Measurements from ENCODE around the gene BMPER. TPM values are rescaled to one million over a fixed set of nuclear protein-coding genes. Genes with fewer than 3 reads are reported as not detected.
A peak's percentile ranks its signal among the peaks of the same experiment; 100 is the strongest.

Gene BMPER
- total RNA-seq, 1 donor from 2014 or later: 1.9 TPM

DNA sequence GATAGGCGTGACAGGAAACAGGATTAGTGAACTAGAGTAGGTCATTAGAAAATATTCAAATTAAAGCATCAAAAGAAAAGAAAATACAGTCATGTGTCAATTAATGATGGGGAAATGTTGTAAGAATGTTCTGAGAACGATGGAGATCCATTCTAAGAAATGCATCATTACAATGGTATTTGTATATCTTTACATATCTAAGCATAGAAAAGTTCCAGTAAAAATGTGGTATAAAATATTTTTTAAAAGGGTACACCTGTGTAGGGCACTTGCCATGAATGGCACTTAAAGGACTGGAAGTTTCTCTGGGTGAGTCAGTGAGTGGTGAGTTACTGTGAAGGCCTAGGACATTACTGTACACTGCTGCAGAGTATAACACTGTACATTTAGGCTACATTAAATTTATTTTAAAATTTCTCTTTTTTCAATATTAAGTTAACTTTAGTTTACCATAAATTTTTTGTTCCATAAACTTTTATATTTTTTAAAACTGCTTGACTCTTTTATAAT is 282.5 kb downstream of the BMPER start:
- intact Hi-C loops (cut with DNase I): no loop called here
- DNase-seq (ENCODE audit: low spot score): no peak

DNA sequence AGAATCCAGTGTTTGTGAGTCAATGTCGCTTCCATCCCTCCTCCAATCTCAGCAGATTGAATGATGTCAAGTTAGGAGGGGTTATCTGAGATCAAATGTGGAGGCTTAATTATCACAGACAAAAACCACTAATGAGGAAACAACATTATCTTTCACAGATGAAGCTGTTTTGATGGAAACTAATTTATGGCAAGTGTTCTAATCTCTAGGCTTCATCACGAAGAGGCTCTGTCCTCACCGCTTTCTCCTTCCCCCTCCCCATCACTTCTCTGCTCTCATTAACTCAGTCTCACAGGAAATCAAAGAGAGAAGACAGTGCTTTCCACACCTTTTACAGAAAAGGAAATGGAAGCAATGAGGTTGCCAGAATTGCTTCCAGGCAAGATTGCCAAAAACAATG is 283.7 kb downstream of the BMPER start:
- no peak for DNase-seq (ENCODE audit: low spot score)
- intact Hi-C loops (cut with DNase I): no loop called here

DNA sequence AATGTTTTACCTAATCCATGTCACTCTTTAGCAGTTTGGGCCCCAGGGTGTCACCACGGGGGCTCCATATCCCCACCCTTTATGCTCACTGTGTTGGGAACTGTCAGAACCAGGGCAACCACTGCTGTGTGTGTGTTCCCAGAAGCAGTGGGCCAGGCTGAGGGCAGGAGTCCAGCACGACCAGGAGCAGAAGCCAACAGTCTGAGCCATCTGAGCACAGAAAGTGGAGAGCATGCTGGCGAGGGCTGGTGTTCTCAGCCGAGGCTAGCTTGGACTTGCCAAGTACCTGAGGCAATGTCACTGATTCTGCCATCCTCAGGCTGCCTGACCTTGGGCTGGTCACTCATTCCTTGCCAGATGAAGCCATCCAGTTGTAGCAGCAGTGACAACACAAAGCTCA is 285.0 kb downstream of the BMPER start:
- intact Hi-C loops (cut with DNase I): no loop called here
- peak; percentile 76 for DNase-seq (ENCODE audit: low spot score)

DNA sequence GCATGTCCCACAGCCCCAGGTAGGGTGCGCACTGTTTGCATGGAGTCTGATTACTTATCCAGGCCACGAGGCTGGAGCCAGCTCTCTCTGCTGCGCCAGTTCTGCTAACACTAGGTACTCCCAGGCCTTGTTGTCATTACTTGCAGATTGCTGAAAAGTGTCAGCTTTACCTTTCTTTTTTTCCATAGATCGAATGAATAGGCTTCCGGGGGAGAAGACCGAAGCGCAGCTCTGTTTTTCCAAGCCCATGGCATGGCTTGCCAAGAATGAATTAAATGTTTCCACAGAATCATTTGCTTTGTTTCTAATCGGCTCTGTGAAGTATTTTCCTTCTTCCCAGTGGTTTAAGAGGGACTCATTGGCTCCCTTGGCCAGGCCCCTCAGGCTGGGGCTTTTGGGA is 285.8 kb downstream of the BMPER start:
- DNase-seq (ENCODE audit: low spot score): no peak
- intact Hi-C loops (cut with DNase I): no loop called here

DNA sequence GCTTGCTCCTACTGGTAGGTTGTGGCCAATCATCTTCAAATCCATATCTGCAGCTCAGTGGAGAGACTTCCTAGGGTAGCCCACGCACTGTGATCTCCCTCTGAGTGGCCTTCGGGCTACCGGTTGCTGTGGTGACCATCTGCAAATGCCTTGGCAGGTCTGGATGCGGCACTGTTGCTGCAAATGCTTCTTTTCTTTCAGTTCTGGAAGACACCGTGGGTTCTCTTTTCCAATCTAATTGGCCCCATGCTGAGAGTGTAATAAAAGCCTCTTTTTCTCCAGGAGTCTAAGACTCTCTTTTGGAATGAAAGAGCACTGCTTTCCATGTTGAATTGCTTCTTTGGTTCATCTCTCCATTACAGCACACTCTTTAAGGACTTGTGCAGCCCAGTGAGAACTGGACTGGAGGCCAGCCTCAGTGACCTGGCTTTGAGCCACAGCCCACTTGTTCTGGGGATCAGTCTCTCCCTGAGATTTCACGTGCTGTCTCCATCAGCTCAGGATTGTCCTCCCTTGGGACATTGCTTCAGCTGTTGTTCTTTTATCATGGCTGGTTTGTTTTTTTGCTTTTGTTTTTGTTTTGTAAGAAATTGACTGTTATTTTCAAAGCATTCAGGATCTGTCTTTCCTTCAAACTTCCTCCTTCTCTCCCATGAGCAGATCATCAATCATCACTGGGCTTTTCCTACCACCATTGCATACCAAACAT is 286.6 kb downstream of the BMPER start:
- no peak for DNase-seq (ENCODE audit: low spot score)
- intact Hi-C loops (cut with DNase I): no loop called here

DNA sequence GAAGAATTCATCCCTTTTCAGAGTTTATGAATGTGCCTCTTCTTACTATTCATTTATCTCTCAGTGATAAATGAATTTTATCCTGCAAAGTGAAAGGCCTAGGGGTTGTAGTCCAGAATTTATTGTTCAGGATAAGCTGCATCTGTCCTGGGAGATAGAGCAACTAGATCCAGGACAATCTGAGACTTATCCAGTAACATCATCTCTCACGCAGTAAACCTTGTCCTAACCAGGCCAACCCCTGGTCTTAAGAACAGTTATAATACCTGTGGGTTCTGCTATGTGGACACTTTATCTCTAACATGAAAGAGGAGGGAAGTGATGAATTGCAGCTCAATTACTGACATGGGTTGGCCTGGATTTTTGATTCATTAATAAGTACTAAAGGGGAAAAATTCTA is 287.6 kb downstream of the BMPER start:
- intact Hi-C loops (cut with DNase I): no loop called here
- DNase-seq (ENCODE audit: low spot score): no peak

DNA sequence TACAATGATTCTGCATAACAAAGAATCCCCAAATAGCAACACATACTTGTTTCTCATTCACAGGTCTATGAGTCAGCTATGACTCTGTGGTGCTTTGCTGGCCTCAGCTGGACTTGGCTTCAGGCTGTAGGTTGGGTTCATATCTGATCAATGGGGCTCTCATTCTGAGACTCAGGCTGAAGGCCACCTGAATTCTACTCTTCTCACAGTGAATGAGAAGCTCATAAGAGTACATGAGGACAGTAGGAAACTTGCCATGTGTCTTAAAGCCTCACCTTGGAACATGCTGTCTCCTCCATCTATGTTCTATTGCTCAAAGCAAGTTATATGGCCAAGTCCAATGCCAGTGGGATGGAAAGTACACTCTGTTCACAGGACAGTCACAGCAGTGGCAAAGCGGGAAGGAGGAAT is 292.9 kb downstream of the BMPER start:
- intact Hi-C loops (cut with DNase I): no loop called here
- no peak for DNase-seq (ENCODE audit: low spot score)

All from cardiac septum (tissue), 1 donor.